GM12874 (cell line): ENCODE results near the gene KIF16B.

Source experiments
- CTCF ChIP-seq: IDR thresholded peaks from 2 replicates; pipeline ENCODE4 v1.5.1; 2011; ENCODE audit warnings: low read depth, mild to moderate bottlenecking, control low read depth, low read length, moderate library complexity; ENCODE audit not compliant: insufficient read depth

The KIF16B gene

GRCh38 chr20:16575390-16576140 lies 2.3 kb upstream of the KIF16B start:
- TF ChIP-seq CTCF, result no peak

GRCh38 chr20:16574656-16575355 lies 1.6 kb upstream of the KIF16B start:
- TF ChIP-seq CTCF, result no peak

GRCh38 chr20:16571333-16571732 lies 1.9 kb downstream of the KIF16B start:
- TF ChIP-seq CTCF, result no peak

GRCh38 chr20:16569246-16570153 lies 3.7 kb downstream of the KIF16B start:
- TF ChIP-seq CTCF, result no peak

GRCh38 chr20:16566080-16566479 lies 7.2 kb downstream of the KIF16B start:
- no peak for TF ChIP-seq CTCF

GRCh38 chr20:16563066-16563806 lies 10.0 kb downstream of the KIF16B start:
- no peak for TF ChIP-seq CTCF

- no peak for TF ChIP-seq CTCF
Measured at GRCh38 chr20:16562259-16562658, 11.0 kb downstream of the KIF16B start.
